ENCODE results near the gene GRID2.

DNA sequence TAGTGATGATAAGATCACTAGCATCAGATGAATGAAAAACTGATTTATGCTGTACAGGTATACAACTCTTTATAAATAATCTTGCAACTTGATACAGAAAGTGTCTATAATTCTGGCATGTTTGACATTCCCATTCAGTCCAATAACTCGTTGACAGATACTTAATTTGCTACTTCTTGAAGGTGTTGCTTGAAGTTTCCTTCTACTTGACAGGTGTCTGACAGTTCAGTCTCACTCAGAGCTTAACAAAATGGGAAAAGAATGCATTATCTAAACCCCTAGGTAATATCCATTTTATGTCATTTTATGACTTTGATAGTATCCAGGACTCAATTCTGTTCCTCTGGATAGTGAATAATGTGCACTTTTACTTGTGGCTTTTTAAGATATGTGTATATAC is 508.9 kb downstream of the GRID2 start:
- TF ChIP-seq RFX5 (IDR thresholded peaks at IDR 0.05; ENCODE audit: low read depth, low read length) (no peak), POLR2A (IDR thresholded peaks at IDR 0.05; ENCODE audit: low read depth, low read length) (no peak), BHLHE40 (IDR thresholded peaks at IDR 0.05; ENCODE audit: low read depth, low read length) (no peak), CEBPB (IDR thresholded peaks at IDR 0.05; ENCODE audit: low read depth, low read length) (no peak), MAFK (IDR thresholded peaks at IDR 0.05; ENCODE audit: low read depth, low read length) (no peak)
- TF ChIP-seq, protein P1, sequence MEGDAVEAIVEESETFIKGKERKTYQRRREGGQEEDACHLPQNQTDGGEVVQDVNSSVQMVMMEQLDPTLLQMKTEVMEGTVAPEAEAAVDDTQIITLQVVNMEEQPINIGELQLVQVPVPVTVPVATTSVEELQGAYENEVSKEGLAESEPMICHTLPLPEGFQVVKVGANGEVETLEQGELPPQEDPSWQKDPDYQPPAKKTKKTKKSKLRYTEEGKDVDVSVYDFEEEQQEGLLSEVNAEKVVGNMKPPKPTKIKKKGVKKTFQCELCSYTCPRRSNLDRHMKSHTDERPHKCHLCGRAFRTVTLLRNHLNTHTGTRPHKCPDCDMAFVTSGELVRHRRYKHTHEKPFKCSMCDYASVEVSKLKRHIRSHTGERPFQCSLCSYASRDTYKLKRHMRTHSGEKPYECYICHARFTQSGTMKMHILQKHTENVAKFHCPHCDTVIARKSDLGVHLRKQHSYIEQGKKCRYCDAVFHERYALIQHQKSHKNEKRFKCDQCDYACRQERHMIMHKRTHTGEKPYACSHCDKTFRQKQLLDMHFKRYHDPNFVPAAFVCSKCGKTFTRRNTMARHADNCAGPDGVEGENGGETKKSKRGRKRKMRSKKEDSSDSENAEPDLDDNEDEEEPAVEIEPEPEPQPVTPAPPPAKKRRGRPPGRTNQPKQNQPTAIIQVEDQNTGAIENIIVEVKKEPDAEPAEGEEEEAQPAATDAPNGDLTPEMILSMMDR (conservative IDR thresholded peaks at IDR 0.05; ENCODE audit: low read depth, low read length) = no peak
